Osteoblast (primary cell): ENCODE data around the gene SMIM17. TPM values are rescaled to one million over a fixed set of nuclear protein-coding genes. Genes with fewer than 3 reads are reported as not detected.

ENCODE experiments used
- DNase-seq: peaks from one replicate; pipeline ENCODE4 v3.0.0; 2011; ENCODE audit warnings: low spot score, mixed read lengths; ENCODE audit not compliant: insufficient read length; ENCODE audit errors: missing footprints
- H2AFZ ChIP-seq: 2 replicates; pipeline ENCODE4 v1.6.0; 2011; ENCODE audit warnings: mild to moderate bottlenecking, low read length
- H3K27ac ChIP-seq: 2 replicates; pipeline ENCODE4 v1.5.1; 2011; ENCODE audit warnings: mild to moderate bottlenecking, low read depth, low read length, moderate library complexity
- H3K27me3 ChIP-seq: 2 replicates; pipeline ENCODE4 v1.6.0; 2012; ENCODE audit warnings: mild to moderate bottlenecking, control low read depth, inconsistent platforms, low read length, moderate library complexity; ENCODE audit not compliant: insufficient read depth
- H3K36me3 ChIP-seq: 2 replicates; pipeline ENCODE4 v1.5.1; 2011; ENCODE audit warnings: mild to moderate bottlenecking, low read length, control low read depth, moderate library complexity; ENCODE audit not compliant: insufficient read depth
- H3K4me1 ChIP-seq: 2 replicates; pipeline ENCODE4 v1.5.1; 2011; ENCODE audit warnings: mild to moderate bottlenecking, low read length, control low read depth, moderate library complexity; ENCODE audit not compliant: insufficient read depth
- H3K4me2 ChIP-seq: 2 replicates; pipeline ENCODE4 v1.6.0; 2011; ENCODE audit warnings: mild to moderate bottlenecking, low read length; ENCODE audit not compliant: insufficient read depth
- H3K4me3 ChIP-seq: fragments of 200-600 bp; sonication (generic); 3 replicates; pipeline ENCODE4 v1.5.1; 2012; ENCODE audit warnings: mild to moderate bottlenecking, low read length, inconsistent platforms; ENCODE audit not compliant: insufficient read depth
- H3K79me2 ChIP-seq: 2 replicates; pipeline ENCODE4 v1.6.0; 2012; ENCODE audit warnings: mild to moderate bottlenecking, low read length, control low read depth, inconsistent platforms; ENCODE audit not compliant: insufficient read depth
- H3K9me3 ChIP-seq: 2 replicates; pipeline ENCODE4 v1.5.1; 2011; ENCODE audit warnings: low read depth, low read length, control low read depth
- H4K20me1 ChIP-seq: 2 replicates; pipeline ENCODE4 v1.6.0; 2012; ENCODE audit warnings: mild to moderate bottlenecking, low read length, control low read depth; ENCODE audit not compliant: insufficient read depth
- CTCF ChIP-seq: IDR thresholded peaks from 2 replicates; pipeline ENCODE4 v1.5.1; 2011; ENCODE audit warnings: mild to moderate bottlenecking, low read depth, low read length, moderate library complexity; ENCODE audit errors: extremely low read depth
- total RNA-seq: library from RNA; depleted of rRNA; stranded (reverse); fragments of >200 nt; gene quantifications from 2 replicates; pipeline ENCODE4 v1.2.3, GENCODE V29; 2012

The SMIM17 gene
- total RNA-seq, 1 donor: not detected

- no peak for TF ChIP-seq CTCF
- no peak overlapping the region for H3K27ac ChIP-seq
- no peak overlapping the region for H2AFZ ChIP-seq
- H3K4me2 ChIP-seq: no peak overlapping the region
- DNase-seq: peak; percentile 64
- no peaks in the 10 kb centered on the region for H3K4me1 ChIP-seq
- H3K27me3 ChIP-seq: no peaks in the 10 kb centered on the region
- no peaks in the 10 kb centered on the region for H4K20me1 ChIP-seq
- peaks cover 3% of the 10 kb centered on the region for H3K9me3 ChIP-seq
- H3K4me3 ChIP-seq: no peak overlapping the region
- no peaks in the 10 kb centered on the region for H3K79me2 ChIP-seq
- no peaks in the 10 kb centered on the region for H3K36me3 ChIP-seq
Measured at GRCh38 chr19:56663931-56664500, 21.1 kb downstream of the SMIM17 start.

- Histone ChIP-seq H3K4me1 (no peaks in the 10 kb centered on the region), H3K4me3 (no peak overlapping the region), H4K20me1 (no peaks in the 10 kb centered on the region), H3K36me3 (no peaks in the 10 kb centered on the region), H2AFZ (no peak overlapping the region), H3K27ac (no peak overlapping the region), H3K27me3 (no peaks in the 10 kb centered on the region), H3K4me2 (no peak overlapping the region), H3K9me3 (peaks cover 3% of the 10 kb centered on the region), H3K79me2 (no peaks in the 10 kb centered on the region)
- no peak for TF ChIP-seq CTCF
- no peak for DNase-seq
Measured at GRCh38 chr19:56664511-56664910, 21.6 kb downstream of the SMIM17 start.

- no peaks in the 10 kb centered on the region for H4K20me1 ChIP-seq
- H3K27ac ChIP-seq: no peak overlapping the region
- DNase-seq: no peak
- no peaks in the 10 kb centered on the region for H3K79me2 ChIP-seq
- H3K4me2 ChIP-seq: no peak overlapping the region
- no peak overlapping the region for H2AFZ ChIP-seq
- TF ChIP-seq CTCF: no peak
- peaks cover 3% of the 10 kb centered on the region for H3K9me3 ChIP-seq
- no peak overlapping the region for H3K4me3 ChIP-seq
- H3K27me3 ChIP-seq: no peaks in the 10 kb centered on the region
- H3K36me3 ChIP-seq: no peaks in the 10 kb centered on the region
- H3K4me1 ChIP-seq: no peaks in the 10 kb centered on the region
Measured at GRCh38 chr19:56667311-56667870, 24.4 kb downstream of the SMIM17 start.

- no peaks in the 10 kb centered on the region for H3K4me1 ChIP-seq
- TF ChIP-seq CTCF: no peak
Measured at GRCh38 chr19:56668676-56669075, 25.7 kb downstream of the SMIM17 start.

More at GRCh38 chr19:56668676-56669075, 25.7 kb downstream of the SMIM17 start:
- no peak overlapping the region for H3K4me2 ChIP-seq
- no peaks in the 10 kb centered on the region for H3K27me3 ChIP-seq
- peak; percentile 61 for DNase-seq
- no peaks in the 10 kb centered on the region for H3K36me3 ChIP-seq
- no peak overlapping the region for H3K27ac ChIP-seq
- H4K20me1 ChIP-seq: no peaks in the 10 kb centered on the region
- no peak overlapping the region for H3K4me3 ChIP-seq
- H3K79me2 ChIP-seq: no peaks in the 10 kb centered on the region
- no peak overlapping the region for H2AFZ ChIP-seq
- no peaks in the 10 kb centered on the region for H3K9me3 ChIP-seq
